Mesenchymal stem cell (in vitro differentiated cells and primary cell): ENCODE data around the gene EFTUD2.

Source experiments
- DNase-seq: peaks from one replicate; pipeline ENCODE4 v3.0.0-alpha.2; 2013
- H2AFZ ChIP-seq: one replicate; pipeline ENCODE4 v1.6.1; 2013; ENCODE audit warnings: low read depth, mild to moderate bottlenecking, control low read depth, inconsistent platforms, low read length, moderate library complexity
- H2AK5ac ChIP-seq: 2 replicates; pipeline ENCODE4 v1.6.1; 2013; ENCODE audit warnings: low read length, moderate library complexity, mild to moderate bottlenecking, inconsistent platforms; ENCODE audit not compliant: severe bottlenecking
- H2BK120ac ChIP-seq: one replicate; pipeline ENCODE4 v1.6.1; 2013; ENCODE audit warnings: low read depth, mild to moderate bottlenecking, inconsistent platforms, low read length, moderate library complexity
- H2BK12ac ChIP-seq, 2 experiments: one replicate each; pipeline ENCODE4 v1.6.1; 2013; ENCODE audit warnings: inconsistent platforms in 2 of 2, low read length in 2 of 2, mild to moderate bottlenecking in 2 of 2, moderate library complexity in 2 of 2, control low read depth in 1 of 2
- H2BK15ac ChIP-seq: one replicate; pipeline ENCODE4 v1.6.1; 2013; ENCODE audit warnings: mild to moderate bottlenecking, low read depth, inconsistent platforms; ENCODE audit not compliant: poor library complexity, severe bottlenecking
- H2BK5ac ChIP-seq: 2 replicates; pipeline ENCODE4 v1.6.1; 2013; ENCODE audit warnings: low read depth, mild to moderate bottlenecking, low read length, control low read depth, inconsistent platforms; ENCODE audit not compliant: poor library complexity, severe bottlenecking
- H3K14ac ChIP-seq, 2 experiments: one replicate each; pipeline ENCODE4 v1.6.1; 2013; ENCODE audit warnings: inconsistent platforms in 2 of 2, low read length in 2 of 2, control low read depth in 1 of 2, mild to moderate bottlenecking in 1 of 2, moderate library complexity in 1 of 2
- H3K18ac ChIP-seq, 2 experiments: one replicate each; pipeline ENCODE4 v1.6.1; 2013; ENCODE audit warnings: inconsistent platforms in 2 of 2, low read length in 2 of 2, control low read depth in 1 of 2, low read depth in 1 of 2, mild to moderate bottlenecking in 1 of 2
- H3K23ac ChIP-seq, 2 experiments: one replicate each; pipeline ENCODE4 v1.6.1; 2013; ENCODE audit warnings: inconsistent platforms in 2 of 2, low read length in 2 of 2, mild to moderate bottlenecking in 2 of 2, moderate library complexity in 2 of 2, control low read depth in 1 of 2
- H3K27ac ChIP-seq: 2 replicates; pipeline ENCODE4 v1.5.1; 2013; ENCODE audit warnings: mild to moderate bottlenecking, moderate library complexity, low read length, control low read depth, inconsistent platforms; ENCODE audit not compliant: poor library complexity, severe bottlenecking
- H3K27me3 ChIP-seq, 2 experiments: 2 replicates each; pipeline versions ENCODE4 v1.6.1 to v1.7.0; 2013; ENCODE audit warnings: low read length in 2 of 2, mild to moderate bottlenecking in 2 of 2, moderate library complexity in 2 of 2, control low read depth in 1 of 2, inconsistent platforms in 1 of 2; ENCODE audit not compliant: control insufficient read depth in 1 of 2, insufficient read depth in 1 of 2
- H3K36me3 ChIP-seq, 2 experiments: 2 replicates each; pipeline versions ENCODE4 v1.6.1 to v1.7.0; 2013; ENCODE audit warnings: low read length in 2 of 2, control low read depth in 1 of 2, inconsistent platforms in 1 of 2, low read depth in 1 of 2, mild to moderate bottlenecking in 1 of 2; ENCODE audit not compliant: insufficient read depth in 2 of 2, control insufficient read depth in 1 of 2
- H3K4ac ChIP-seq, 2 experiments: one replicate each; pipeline ENCODE4 v1.6.1; 2013; ENCODE audit warnings: inconsistent platforms in 2 of 2, low read length in 2 of 2, mild to moderate bottlenecking in 2 of 2, moderate library complexity in 2 of 2, control low read depth in 1 of 2, low read depth in 1 of 2
- H3K4me1 ChIP-seq: 2 replicates; pipeline ENCODE4 v1.6.1; 2013; ENCODE audit warnings: low read depth, low read length, control low read depth; ENCODE audit not compliant: control insufficient read depth, insufficient read depth
- H3K4me2 ChIP-seq: 2 replicates; pipeline ENCODE4 v1.6.1; 2013; ENCODE audit warnings: low read length, mild to moderate bottlenecking, inconsistent platforms; ENCODE audit not compliant: poor library complexity, severe bottlenecking
- H3K4me3 ChIP-seq, 2 experiments: 2 replicates each; pipeline versions ENCODE4 v1.5.1 to v1.7.0; 2013; ENCODE audit warnings: low read length in 2 of 2, mild to moderate bottlenecking in 2 of 2, control low read depth in 1 of 2, low read depth in 1 of 2; ENCODE audit not compliant: insufficient read depth in 1 of 2
- H3K79me1 ChIP-seq: replicated peaks from 2 replicates; pipeline ENCODE4 v1.6.1; 2013; ENCODE audit warnings: mild to moderate bottlenecking, control low read depth, low read length, inconsistent platforms; ENCODE audit not compliant: poor library complexity, severe bottlenecking
- H3K9ac ChIP-seq: 2 replicates; pipeline ENCODE4 v1.7.0; 2013; ENCODE audit warnings: mild to moderate bottlenecking, low read length, moderate library complexity
- H3K9me3 ChIP-seq: 2 replicates; pipeline ENCODE4 v1.7.0; 2013; ENCODE audit warnings: mild to moderate bottlenecking, low read length; ENCODE audit not compliant: control insufficient read depth
- H4K8ac ChIP-seq: one replicate; pipeline ENCODE4 v1.6.1; 2013; ENCODE audit warnings: inconsistent platforms, mild to moderate bottlenecking, low read length, moderate library complexity
- H4K91ac ChIP-seq: one replicate; pipeline ENCODE4 v1.6.1; 2013; ENCODE audit warnings: mild to moderate bottlenecking, low read length, inconsistent platforms
- WGBS: methylation state at CpG from one replicate; pipeline ENCODE4 v1.1.7; 2013; ENCODE audit warnings: mixed read lengths; 5-methylcytosine and 5-hydroxymethylcytosine counted together

The EFTUD2 gene

GRCh38 chr17:44901411-44901921 lies 2.2 kb upstream of the EFTUD2 start:
- no peak overlapping the region for H3K23ac ChIP-seq
- no peak overlapping the region for H3K4ac ChIP-seq
- H3K18ac ChIP-seq = peak overlapping the region in 1 of 2 experiments; percentile 46
- H3K4me1 ChIP-seq = peaks cover 39% of the 10 kb centered on the region
- H3K9ac ChIP-seq = peak overlapping the region; percentile 16
- no peak overlapping the region for H3K14ac ChIP-seq
- H3K9me3 ChIP-seq = no peaks in the 10 kb centered on the region
- peak overlapping the region; percentile 55 for H3K27ac ChIP-seq
- H4K91ac ChIP-seq = no peak overlapping the region
- no peak overlapping the region for H3K4me3 ChIP-seq
- no peak overlapping the region for H2BK120ac ChIP-seq
- peaks cover 2 to 9% of the 10 kb centered on the region in 2 experiments for H3K36me3 ChIP-seq
- H2AK5ac ChIP-seq = no peak overlapping the region
- peak overlapping the region; percentile 4 for H2BK15ac ChIP-seq
- peak; percentile 86 for DNase-seq
- peak overlapping the region; percentile 3 for H3K4me2 ChIP-seq
- no peak overlapping the region for H2BK5ac ChIP-seq
- H2BK12ac ChIP-seq = peak overlapping the region; percentile 69 to 79
- no peak overlapping the region for H2AFZ ChIP-seq
- 33% methylated on average over 2 of the region's 4 CpGs for WGBS
- H3K79me1 ChIP-seq = peaks cover 3% of the 10 kb centered on the region
- H3K27me3 ChIP-seq = no peaks in the 10 kb centered on the region
- H4K8ac ChIP-seq = no peak overlapping the region

GRCh38 chr17:44900894-44901293 lies 1.6 kb upstream of the EFTUD2 start:
- H3K4me1 ChIP-seq = peaks cover 34% of the 10 kb centered on the region
- no peak overlapping the region for H3K14ac ChIP-seq
- no peak overlapping the region for H2AFZ ChIP-seq
- H3K4me2 ChIP-seq = no peak overlapping the region
- H3K79me1 ChIP-seq = peaks cover 3% of the 10 kb centered on the region
- no peak overlapping the region for H2BK5ac ChIP-seq
- no peak overlapping the region for H3K23ac ChIP-seq
- no peaks in the 10 kb centered on the region for H3K27me3 ChIP-seq
- H2AK5ac ChIP-seq = no peak overlapping the region
- H3K27ac ChIP-seq = peak overlapping the region; percentile 55
- peaks cover 5 to 9% of the 10 kb centered on the region in 2 experiments for H3K36me3 ChIP-seq
- no peak overlapping the region for H3K18ac ChIP-seq
- H2BK12ac ChIP-seq = no peak overlapping the region
- H4K8ac ChIP-seq = no peak overlapping the region
- DNase-seq = peak; percentile 84
- H3K9ac ChIP-seq = peak overlapping the region; percentile 98
- peak overlapping the region; percentile 2 for H2BK120ac ChIP-seq
- no peak overlapping the region for H2BK15ac ChIP-seq
- 23% methylated on average over 2 of the region's 3 CpGs for WGBS
- peak overlapping the region in 1 of 2 experiments; percentile 94 for H3K4me3 ChIP-seq
- no peak overlapping the region for H4K91ac ChIP-seq
- no peak overlapping the region for H3K4ac ChIP-seq
- no peaks in the 10 kb centered on the region for H3K9me3 ChIP-seq

- H4K91ac ChIP-seq = no peak overlapping the region
- peak overlapping the region; percentile 54 for H4K8ac ChIP-seq
- peak overlapping the region; percentile 98 for H3K9ac ChIP-seq
- H3K27me3 ChIP-seq = no peaks in the 10 kb centered on the region
- no peak overlapping the region for H2BK120ac ChIP-seq
- peak overlapping the region in 1 of 2 experiments; percentile 60 for H3K4ac ChIP-seq
- H3K36me3 ChIP-seq = peaks cover 7 to 18% of the 10 kb centered on the region in 2 experiments
- no peak overlapping the region for H2AFZ ChIP-seq
- peak overlapping the region in 1 of 2 experiments; percentile 16 for H3K18ac ChIP-seq
- H3K27ac ChIP-seq = peak overlapping the region; percentile 93
- no peak for DNase-seq
- H3K4me2 ChIP-seq = peak overlapping the region; percentile 64
- peak overlapping the region in 1 of 2 experiments; percentile 73 for H3K14ac ChIP-seq
- H3K4me1 ChIP-seq = peaks cover 28% of the 10 kb centered on the region
- no peak overlapping the region for H2BK12ac ChIP-seq
- H2BK5ac ChIP-seq = no peak overlapping the region
- H3K23ac ChIP-seq = peak overlapping the region in 1 of 2 experiments; percentile 53
- no peak overlapping the region for H2AK5ac ChIP-seq
- H3K9me3 ChIP-seq = no peaks in the 10 kb centered on the region
- peaks cover 9% of the 10 kb centered on the region for H3K79me1 ChIP-seq
- H3K4me3 ChIP-seq = peak overlapping the region; percentile 80 to 94
- 0% methylated on average over 7 of the region's 7 CpGs for WGBS
- H2BK15ac ChIP-seq = no peak overlapping the region
Measured at GRCh38 chr17:44898768-44899073, 524 bp downstream of the EFTUD2 start.

- Histone ChIP-seq H3K36me3 (peaks cover 10 to 45% of the 10 kb centered on the region in 2 experiments), H4K91ac (no peak overlapping the region), H2AK5ac (no peak overlapping the region), H2BK12ac (no peak overlapping the region), H2BK120ac (no peak overlapping the region), H3K23ac (no peak overlapping the region), H2BK15ac (no peak overlapping the region), H4K8ac (no peak overlapping the region), H2BK5ac (no peak overlapping the region), H3K79me1 (peaks cover 11% of the 10 kb centered on the region), H3K18ac (no peak overlapping the region), H3K4me3 (no peak overlapping the region), H2AFZ (no peak overlapping the region), H3K4me2 (no peak overlapping the region), H3K9me3 (no peaks in the 10 kb centered on the region), H3K14ac (no peak overlapping the region), H3K4me1 (peaks cover 7% of the 10 kb centered on the region), H3K9ac (no peak overlapping the region), H3K27me3 (no peaks in the 10 kb centered on the region), H3K4ac (no peak overlapping the region), H3K27ac (no peak overlapping the region)
- DNase-seq = no peak
- WGBS = 90% methylated on average over 2 of the region's 4 CpGs
Measured at GRCh38 chr17:44894642-44895041, 4.6 kb downstream of the EFTUD2 start.
